SKM-1 (cell line): ENCODE measurements around the gene DDC.
"Not testable (repeated sequence)": the region's sequence is repeated elsewhere in the genome, so short reads cannot be mapped to it uniquely, and the experiment has no call there.

ENCODE experiments used
- DNase-seq: peaks from one replicate; lab custom pipeline; 2025; ENCODE audit not compliant: unreplicated experiment; lab: John Stamatoyannopoulos, UW

Gene DDC

DNA sequence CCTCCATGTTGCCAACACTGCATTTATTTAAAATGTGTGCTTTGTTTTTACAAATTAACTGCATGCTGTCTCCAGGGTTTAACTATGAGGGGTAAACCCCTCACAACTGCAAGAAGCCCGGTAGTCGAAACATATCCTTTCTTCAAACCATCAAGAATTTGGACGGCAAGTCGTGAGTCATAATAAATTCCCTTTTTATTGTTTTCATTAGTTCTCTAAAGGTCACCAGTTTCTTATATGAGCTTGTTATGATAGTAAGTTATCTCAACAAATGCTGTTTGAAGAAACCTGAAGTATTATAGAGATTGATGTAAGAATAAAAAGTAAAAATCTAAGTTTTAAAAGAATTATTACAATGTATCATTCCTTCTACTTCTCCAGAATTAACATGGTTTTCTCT lies 102.8 kb downstream of the DDC start:
- DNase-seq, result no peak

DNA sequence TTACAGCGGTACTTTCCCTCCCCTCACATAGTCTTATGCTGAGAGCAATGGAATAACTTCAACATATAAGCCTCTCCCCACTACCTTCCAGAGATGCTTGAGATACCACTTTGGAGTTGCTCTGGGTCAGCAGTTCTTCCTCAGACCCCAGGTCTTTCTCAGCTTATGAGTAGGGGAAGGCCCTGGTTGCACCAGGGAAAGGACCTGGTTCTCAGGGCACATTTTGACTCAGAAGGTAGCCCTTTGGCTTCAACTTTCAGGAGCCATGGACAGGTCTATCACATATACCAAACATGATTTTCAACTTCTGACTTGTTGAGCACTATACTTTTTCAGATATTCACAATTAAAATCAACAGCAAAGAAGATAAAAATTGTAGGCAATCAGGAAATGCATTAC lies 103.5 kb downstream of the DDC start:
- DNase-seq, result no peak

DNA sequence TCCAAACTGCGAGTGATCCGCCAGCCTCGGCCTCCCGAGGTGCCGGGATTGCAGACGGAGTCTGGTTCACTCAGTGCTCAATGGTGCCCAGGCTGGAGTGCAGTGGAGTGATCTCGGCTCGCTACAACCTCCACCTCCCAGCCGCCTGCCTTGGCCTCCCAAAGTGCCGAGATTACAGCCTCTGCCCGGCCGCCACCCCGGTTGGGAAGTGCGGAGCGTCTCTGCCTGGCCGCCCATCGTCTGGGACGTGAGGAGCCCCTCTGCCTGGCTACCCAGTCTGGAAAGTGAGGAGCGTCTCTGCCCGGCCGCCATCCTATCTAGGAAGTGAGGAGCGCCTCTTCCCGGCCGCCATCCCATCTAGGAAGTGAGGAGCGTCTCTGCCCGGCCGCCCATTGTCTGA lies 106.0 kb downstream of the DDC start:
- not testable (repeated sequence) for DNase-seq

DNA sequence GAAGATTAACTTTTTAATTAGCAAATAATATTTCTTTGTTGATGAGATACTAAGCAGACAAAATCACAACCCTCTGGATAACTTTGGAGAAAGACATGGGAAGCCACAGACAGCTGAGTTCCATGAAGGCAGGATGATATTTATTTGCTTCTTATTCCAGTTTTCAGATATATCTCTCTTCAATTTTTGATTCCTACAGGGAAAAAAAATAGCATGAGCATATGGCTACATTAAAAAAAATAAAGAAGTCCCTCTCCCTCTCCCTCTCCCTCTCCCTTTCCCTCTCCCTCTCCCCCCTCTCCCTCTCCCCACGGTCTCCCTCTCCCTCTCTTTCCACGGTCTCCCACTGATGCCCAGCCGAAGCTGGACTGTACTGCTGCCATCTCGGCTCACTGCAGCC lies 106.6 kb downstream of the DDC start:
- not testable (repeated sequence) for DNase-seq

DNA sequence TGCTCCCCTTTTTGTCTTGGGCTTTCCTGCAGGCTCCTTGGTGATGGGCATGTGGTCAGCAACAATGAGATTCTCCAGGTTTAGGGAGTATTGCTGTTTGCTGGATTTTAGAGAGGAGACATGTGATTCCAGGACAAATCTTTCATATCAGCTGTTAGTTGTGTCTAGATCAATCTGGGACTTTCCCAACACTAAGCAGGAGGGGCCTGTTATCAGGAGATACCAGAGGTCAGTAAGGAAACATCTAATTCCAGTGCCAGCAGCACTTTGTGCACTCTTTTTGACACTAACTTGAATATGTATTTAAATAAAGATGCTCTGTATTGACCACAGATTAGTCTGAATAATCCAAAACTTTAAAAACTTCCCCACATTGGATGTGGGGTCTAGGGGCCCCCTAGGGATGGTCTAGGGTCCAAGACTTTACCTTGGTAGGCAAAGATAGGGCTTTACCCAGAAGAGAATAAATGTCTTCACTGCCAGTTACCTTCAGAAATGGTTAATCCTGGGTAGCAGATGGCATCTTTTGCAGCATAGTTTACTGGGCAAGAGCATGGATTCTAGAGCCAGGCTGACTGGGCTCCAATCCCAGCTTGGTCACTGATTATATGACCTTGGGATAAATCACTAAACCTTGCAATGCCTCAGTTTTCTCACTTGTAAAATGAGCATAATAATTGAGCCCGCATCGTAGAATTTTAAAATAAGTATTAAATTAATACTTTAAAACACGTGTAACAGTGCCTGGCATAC lies 108.7 kb downstream of the DDC start:
- no peak for DNase-seq

DNA sequence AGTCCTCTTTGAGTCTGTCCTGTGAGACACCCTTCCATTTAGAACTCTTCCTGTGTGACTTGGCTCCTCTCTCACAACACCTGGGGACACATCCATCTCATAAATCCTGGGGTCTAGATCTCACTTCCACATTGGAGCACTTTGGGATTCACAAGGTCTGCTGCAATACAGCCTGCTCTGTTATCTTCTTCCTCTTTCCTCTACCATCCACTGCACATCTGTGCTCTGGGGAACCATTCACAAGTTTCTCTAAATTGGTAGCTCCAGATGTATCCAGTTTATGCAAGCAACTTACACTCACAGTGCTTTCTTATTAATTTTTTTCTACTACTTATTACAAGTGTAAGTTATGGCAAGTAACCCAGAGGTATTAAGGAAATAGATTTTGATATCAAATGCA lies 109.5 kb downstream of the DDC start:
- DNase-seq, result no peak

DNA sequence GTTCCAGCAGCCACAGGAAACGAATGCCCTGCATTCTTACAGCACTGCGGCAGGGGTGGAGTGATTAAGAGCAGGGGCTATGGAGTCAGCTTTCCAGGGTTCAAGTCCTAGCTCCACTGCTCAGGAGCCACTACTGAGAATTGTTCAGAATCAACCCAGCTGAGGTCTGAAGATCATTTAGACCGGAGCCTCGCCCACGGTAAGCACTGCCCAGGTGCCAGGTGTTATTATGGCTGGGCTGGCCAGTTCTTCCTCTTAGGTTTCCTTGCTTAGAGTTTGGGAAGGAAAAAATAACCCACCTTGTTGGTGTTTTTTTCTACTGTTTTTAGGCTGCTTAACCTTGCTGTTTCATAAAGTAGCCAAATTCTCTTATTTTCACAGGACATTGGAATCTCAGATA lies 110.2 kb downstream of the DDC start:
- no peak for DNase-seq

DNA sequence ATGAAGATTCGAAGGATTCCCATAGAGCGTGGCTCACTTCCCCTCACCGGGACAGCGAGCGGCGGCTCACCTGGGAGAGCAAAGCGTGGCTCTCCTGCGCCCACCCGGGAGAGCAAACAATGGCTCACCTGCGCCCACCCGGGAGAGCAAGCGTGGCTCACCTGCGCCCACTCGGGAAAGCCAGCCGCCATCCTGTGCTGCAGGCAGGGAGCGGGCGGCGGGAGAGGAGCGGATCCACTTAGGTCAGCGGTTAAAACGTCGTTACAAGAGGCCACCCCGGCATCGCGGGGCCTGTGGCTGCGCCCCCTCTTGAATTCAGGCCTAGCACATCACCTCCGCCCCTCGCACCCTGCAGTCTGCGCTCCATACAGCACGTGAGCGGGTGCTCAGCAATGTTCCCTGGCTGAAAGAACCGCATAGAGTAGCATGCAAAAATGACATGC lies 114.6 kb downstream of the DDC start:
- no peak for DNase-seq

DNA sequence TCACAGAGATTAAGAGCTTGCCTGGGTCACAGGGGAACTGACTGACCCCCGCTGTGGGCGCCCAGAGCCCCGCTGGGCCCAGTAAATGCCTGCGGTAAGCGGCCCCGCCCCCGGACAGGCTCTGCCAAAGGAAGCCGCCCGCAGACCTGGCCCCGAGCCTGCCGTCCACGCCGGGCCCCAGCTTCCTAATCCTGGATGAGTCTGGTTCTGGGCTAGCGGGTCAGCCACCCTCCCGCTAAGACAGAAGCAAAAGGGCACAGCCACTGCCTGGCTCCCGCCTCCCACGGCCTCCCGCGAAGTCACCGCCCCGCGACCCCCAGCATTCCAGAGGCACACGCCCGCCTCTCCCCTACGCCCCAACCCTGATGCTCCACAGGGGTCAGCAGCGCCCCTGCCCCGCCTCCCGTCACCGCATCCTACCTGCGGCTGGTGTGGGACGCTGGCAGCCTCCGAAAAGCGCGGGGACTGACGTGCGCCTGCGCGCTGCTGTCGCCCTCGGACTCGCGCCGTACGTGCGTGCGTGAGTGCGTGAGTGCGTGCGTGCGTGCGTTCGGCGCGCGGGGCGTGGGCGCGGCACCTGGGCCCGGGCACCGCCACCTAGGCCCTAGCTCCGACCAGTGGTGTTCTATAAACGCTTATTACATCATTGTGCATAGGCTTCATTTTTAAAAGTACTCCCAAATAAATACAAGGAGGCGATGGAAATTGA lies 115.2 kb downstream of the DDC start, which contains the start of gene FIGNL1:
Gene FIGNL1 (minus strand): TSS at position 470 of the 709 bp plus-strand sequence. CDS start 3,063 bp downstream, outside the sequence.
- DNase-seq, result peak; percentile 68

DNA sequence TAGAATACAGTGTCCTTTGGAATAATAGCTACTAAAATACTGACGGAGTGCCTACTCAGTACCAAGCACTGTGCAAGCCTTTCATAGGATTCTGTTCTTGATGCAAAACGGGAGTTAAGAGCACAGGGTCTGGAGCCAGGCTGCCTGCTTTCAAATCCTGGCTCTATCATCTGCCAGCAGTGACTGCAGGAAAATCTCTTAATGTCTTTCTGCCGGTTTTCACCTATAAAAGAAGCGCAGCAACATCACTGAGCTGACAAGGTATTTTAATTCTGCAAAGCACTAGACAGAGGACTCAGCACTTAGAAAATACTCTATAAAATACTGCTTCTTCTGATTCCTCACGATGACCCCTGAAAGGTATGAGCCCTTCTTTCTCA lies 115.7 kb downstream of the DDC start:
- DNase-seq, result no peak

DNA sequence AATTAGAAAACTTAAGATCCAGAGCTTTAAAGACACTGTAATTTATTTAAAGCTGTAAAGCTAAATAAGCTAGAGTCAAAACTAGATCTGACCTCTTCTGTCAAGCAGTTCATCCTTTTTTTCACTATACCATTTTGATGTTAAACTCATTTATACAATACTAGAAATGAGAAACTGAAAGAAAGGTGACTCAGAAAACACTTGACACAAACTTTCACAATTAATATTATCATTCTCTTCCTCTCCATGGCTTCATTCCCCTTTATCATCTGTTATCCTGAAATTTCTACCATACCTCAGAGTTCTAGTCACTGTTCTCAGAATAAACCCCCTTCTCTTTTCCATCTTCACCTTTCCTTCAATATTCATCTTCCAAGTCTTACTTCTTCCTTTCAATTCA lies 116.4 kb downstream of the DDC start:
- no peak for DNase-seq

DNA sequence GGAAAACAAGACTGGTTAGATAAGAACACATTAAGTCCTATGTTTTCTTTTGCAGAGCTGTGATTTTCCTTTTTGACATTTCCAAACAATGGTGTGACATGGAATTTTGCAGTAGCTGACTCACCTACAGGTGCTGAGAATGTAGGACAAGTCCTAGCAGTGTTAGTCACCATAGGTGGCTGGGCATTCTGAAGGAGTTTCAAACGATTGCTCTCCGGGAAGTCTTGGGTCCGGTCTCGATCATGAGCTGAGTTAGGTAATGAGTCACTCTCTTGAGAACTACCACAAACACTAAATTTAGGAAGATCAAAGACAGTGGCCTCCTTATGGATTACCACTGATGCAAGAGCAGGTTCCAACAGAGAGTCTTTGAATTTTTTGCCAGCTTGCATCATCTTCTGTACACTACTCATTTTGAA lies 118.7 kb downstream of the DDC start:
- DNase-seq, result no peak

DNA sequence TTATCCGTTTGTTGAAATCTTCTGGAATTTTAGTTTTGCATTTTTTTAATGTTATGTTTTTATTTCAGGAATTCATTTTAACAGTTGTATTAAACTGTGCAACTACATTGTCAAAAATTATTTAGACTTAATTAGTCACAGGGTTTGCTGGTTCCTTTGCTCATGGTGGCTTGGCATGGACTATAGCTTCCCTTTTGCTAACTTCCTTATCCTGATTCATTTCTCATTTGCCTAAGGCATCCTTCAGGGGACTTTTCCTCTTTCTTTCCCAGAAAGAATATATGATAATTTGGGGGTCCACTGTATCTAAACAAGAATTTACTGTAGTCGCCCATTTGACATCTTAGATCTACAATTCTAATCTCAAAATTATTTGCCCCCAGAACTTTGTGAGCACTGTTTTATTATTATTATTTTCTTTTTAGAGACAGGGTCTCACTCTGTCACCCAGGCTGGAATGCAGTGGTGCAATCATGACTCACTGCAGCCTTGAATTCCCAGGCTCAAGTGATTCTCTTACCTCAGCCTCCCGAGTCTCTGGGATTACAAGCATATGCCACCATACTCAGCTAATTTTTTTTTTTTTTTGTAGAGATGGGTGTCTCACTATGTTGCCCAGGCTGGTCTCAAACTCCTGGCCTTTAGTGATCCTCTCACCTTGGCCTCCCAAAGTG lies 128.9 kb downstream of the DDC start:
- DNase-seq, result no peak

DNA sequence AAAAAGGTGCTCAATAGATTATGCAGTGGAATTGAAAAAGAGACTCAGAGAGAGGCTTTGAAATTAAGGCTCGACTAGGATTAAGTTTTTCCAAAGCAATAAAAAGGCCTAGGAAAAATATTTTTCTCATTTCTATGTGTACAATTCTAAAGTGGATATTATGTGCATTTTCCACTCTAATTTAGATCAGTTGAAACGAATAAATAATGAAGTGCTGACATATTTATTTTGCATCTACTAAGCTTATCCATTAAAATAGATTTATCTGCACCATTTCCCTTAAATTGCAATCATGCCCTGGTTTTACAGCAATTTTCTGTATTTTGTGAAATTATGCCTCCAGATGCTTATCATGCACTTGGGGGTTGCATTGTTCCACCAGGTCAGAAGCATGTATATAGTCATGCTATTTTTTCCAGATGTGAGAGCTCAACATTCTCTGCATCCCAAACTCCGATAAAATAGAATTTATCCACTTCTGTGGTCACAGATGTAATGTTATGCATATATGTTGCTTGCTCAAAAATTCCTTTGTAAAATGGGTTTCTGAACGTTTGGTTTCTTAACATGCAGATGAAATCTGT lies 133.4 kb downstream of the DDC start:
- no peak for DNase-seq

DNA sequence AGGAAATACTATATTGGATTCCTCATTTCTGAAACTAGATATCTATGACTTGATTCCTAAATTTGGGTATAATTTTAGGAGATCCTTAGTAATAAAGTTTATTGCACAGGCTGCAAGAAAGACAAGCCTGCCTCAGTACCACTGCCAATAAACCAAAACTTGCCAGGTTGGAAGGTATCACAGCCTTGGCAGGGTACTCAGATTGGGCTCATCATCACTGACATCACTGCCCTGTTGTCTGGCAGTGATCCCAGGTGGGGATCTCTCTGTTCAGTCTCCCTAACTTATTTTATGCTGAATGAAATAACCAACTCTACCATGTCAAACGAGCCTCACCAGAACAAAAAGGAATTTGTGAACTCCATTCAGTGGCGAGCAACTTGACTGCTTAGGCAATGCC lies 133.9 kb downstream of the DDC start:
- DNase-seq, result no peak

DNA sequence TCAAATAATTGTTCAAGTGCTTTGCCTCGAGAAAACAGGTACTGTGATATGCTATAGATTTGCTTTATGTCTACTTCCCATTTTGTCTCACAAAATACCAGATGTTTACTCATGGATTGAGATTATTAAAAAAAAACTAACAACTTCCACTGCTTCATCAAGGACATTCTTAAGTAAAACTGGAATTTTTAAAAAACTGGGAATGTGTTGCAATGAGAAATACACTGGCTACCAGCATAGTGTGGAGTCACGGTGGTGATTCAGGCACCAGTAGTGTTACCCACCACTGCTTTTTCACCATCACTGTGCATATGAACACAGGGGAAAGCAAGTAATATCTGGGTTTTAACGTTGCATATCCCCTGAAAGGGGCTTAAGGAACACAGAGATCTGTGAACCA lies 136.3 kb downstream of the DDC start:
- DNase-seq, result no peak

DNA sequence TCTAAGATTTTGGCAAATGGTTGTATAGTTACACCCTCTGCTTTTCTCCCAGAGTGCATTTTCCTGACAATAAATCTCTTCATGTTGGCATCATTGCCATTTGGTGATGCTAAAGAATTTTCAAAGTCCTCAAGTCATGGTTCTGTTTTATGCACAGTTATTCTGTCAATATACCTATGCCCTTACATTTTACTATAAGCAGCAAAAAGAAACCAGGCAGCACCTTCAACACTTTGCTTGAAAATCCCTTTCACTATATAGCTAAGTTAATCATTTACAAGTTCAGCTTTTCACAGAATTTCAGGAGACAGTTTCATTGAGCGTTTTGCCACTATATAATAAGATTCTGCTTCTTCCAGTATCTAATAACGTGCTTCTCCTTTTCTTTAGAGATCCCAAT lies 137.7 kb downstream of the DDC start:
- no peak for DNase-seq

DNA sequence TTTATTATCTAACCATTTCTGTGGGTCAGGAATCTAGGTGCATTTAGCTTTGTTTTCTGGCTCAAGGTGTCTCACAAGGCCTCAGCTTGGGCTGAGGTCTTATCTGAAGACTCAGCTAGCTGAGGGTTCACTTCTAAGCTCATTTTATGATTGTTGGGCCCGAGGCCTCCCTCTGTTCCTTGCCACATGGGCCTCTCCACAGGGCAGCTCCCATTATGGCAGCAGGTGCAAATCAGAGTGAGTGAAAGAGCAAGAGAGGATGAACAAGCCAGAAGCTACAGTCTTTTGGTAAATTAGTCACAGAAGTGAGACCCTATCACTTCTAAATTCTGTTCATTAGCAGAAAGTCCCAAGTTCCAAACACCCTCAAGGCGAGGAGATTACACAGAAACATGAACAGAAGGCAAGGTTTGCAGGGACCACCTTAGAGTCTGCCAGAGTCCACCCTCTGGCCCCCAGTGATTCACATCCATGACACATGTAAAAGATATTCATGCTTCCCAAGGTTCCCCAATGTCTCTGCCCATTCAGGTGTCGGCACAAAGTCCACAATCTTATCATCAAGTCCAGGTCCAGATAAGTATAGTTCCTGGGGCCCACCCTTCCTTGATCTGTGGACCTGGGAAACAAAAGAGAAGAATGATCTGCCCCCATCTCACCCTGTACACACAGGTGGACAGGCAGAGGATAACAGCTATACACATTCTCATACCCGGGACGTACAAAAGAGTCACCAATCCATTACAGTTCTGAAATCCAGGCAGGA lies 138.7 kb downstream of the DDC start:
- DNase-seq, result no peak

DNA sequence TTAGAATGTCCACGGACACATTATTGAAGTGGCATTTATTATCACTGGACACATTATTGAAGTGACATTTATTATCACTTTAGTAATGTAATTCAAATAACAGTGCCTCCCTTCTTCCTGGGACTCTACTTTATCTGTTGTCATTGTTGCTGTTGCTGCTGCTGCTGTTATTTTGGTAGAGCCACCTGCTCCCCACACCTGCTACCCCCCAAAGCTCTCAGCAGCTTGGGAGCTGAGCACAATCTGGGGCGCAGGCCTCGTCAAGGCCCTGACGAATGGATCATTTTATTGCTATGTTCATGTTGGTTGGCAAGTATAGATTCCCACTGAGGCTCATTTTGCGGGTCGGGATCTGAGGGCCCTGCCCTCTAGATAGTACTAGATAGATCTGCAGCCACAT lies 139.9 kb downstream of the DDC start:
- DNase-seq, result no peak

DNA sequence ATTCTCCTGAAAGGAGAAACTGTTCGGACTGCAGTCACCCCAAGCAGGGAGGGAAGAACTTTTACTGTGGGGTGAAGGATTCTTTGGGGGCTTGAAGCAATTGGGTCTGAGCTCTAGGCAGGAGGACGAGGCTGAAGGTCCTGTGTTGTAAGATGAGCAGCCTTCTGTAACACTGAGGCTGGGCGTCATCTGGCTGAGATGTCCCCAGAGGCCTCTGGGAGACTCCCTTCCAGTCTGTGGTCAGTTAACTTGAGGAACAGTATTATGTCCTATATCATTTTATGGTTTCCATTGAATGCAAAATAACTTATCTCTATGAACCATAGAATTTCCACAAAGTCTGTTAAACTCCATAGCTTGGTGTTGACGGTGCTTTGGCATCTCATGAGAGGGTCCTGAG lies 141.3 kb downstream of the DDC start:
- DNase-seq, result no peak

DNA sequence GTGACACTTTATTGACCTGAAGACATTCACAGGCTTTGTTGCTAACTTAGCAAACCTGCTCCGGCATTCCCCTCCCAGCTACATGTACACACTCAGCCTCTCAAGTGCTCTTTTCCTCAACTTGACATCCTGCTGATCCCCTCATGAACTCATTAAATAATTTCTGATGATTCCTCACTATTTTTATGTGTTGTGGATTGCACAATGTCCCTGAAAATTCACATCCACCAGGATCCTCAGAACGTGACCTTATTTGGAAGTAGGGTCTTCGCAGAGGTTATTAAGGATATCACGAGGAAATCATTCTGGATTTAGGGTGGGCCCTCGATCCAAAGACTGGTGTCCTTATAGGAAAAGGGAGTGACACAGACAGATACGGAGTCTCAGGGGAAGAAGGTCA lies 142.3 kb downstream of the DDC start:
- no peak for DNase-seq
